H9 (cell line): ENCODE measurements around the gene GJA9. TPM values are rescaled to one million over a fixed set of nuclear protein-coding genes. Genes with fewer than 3 reads are reported as not detected.

ENCODE experiments used
- DNase-seq: peaks from one replicate; pipeline ENCODE4 v3.0.0-alpha.2; 2017
- H2AFZ ChIP-seq: one replicate; pipeline ENCODE4 v1.6.1; 2013; ENCODE audit warnings: mild to moderate bottlenecking, low read length, control low read depth, moderate library complexity
- H2AK5ac ChIP-seq: 2 replicates; pipeline ENCODE4 v1.6.1; 2013; ENCODE audit warnings: low read length, control low read depth, mixed read lengths; ENCODE audit not compliant: insufficient read length
- H2BK120ac ChIP-seq: one replicate; pipeline ENCODE4 v1.6.1; 2013; ENCODE audit warnings: low read depth, mild to moderate bottlenecking, low read length, control low read depth, inconsistent platforms; ENCODE audit not compliant: poor library complexity, severe bottlenecking
- H2BK12ac ChIP-seq: 2 replicates; pipeline ENCODE4 v1.6.1; 2013; ENCODE audit warnings: low read length, control low read depth, mixed read lengths, low read depth; ENCODE audit not compliant: insufficient read length
- H2BK15ac ChIP-seq: 2 replicates; pipeline ENCODE4 v1.6.1; 2013; ENCODE audit warnings: low read depth, low read length, control low read depth
- H2BK20ac ChIP-seq: one replicate; pipeline ENCODE4 v1.6.1; 2013; ENCODE audit warnings: low read depth, mild to moderate bottlenecking, low read length, control low read depth, inconsistent platforms; ENCODE audit not compliant: poor library complexity, severe bottlenecking
- H2BK5ac ChIP-seq: 2 replicates; pipeline ENCODE4 v1.6.1; 2013; ENCODE audit warnings: low read length, control low read depth, mixed read lengths; ENCODE audit not compliant: insufficient read length
- H3K14ac ChIP-seq: 2 replicates; pipeline ENCODE4 v1.6.1; 2013; ENCODE audit warnings: low read length, control low read depth; ENCODE audit not compliant: insufficient read depth
- H3K18ac ChIP-seq: 2 replicates; pipeline ENCODE4 v1.6.1; 2013; ENCODE audit warnings: low read depth, mild to moderate bottlenecking, mixed read lengths, low read length, control low read depth; ENCODE audit not compliant: insufficient read length
- H3K23ac ChIP-seq: 2 replicates; pipeline ENCODE4 v1.6.1; 2013; ENCODE audit warnings: low read length, control low read depth, mixed read lengths, low read depth; ENCODE audit not compliant: insufficient read length
- H3K23me2 ChIP-seq: 2 replicates; pipeline ENCODE4 v1.6.1; 2013; ENCODE audit warnings: low read depth, mild to moderate bottlenecking, mixed read lengths, low read length, control low read depth; ENCODE audit not compliant: insufficient read length, poor library complexity, severe bottlenecking
- H3K27ac ChIP-seq: 2 replicates; pipeline ENCODE4 v1.5.1; 2013; ENCODE audit warnings: low read length, control low read depth, mixed read lengths, low read depth; ENCODE audit not compliant: insufficient read length
- H3K27me3 ChIP-seq: 2 replicates; pipeline ENCODE4 v1.6.1; 2013; ENCODE audit warnings: low read length, control low read depth, inconsistent platforms; ENCODE audit not compliant: insufficient read depth
- H3K4ac ChIP-seq: 2 replicates; pipeline ENCODE4 v1.6.1; 2013; ENCODE audit warnings: low read depth, mild to moderate bottlenecking, control low read depth, inconsistent platforms, low read length, moderate library complexity
- H3K4me1 ChIP-seq: 2 replicates; pipeline ENCODE4 v1.6.1; 2013; ENCODE audit warnings: low read length, control low read depth, inconsistent platforms; ENCODE audit not compliant: insufficient read depth
- H3K4me2 ChIP-seq: 2 replicates; pipeline ENCODE4 v1.6.1; 2013; ENCODE audit warnings: low read length, control low read depth, mixed read lengths; ENCODE audit not compliant: insufficient read length, insufficient read depth
- H3K56ac ChIP-seq: 2 replicates; pipeline ENCODE4 v1.6.1; 2013; ENCODE audit warnings: low read depth, mild to moderate bottlenecking, mixed read lengths, low read length, control low read depth; ENCODE audit not compliant: insufficient read length
- H3K79me1 ChIP-seq: 2 replicates; pipeline ENCODE4 v1.6.1; 2013; ENCODE audit warnings: low read depth, mild to moderate bottlenecking, moderate library complexity, low read length, control low read depth, inconsistent platforms; ENCODE audit not compliant: insufficient read depth, poor library complexity, severe bottlenecking
- H3K79me2 ChIP-seq: 2 replicates; pipeline ENCODE4 v1.6.1; 2013; ENCODE audit warnings: low read length, control low read depth, inconsistent platforms; ENCODE audit not compliant: insufficient read depth
- H3K9ac ChIP-seq: 2 replicates; pipeline ENCODE4 v1.6.1; 2013; ENCODE audit warnings: low read length, control low read depth, mixed read lengths; ENCODE audit not compliant: insufficient read length; ENCODE audit errors: extremely low read depth
- H3K9me3 ChIP-seq: one replicate; pipeline ENCODE4 v1.6.1; 2013; ENCODE audit warnings: low read depth, low read length, inconsistent platforms; ENCODE audit not compliant: control insufficient read depth
- H3T11ph ChIP-seq: one replicate; pipeline ENCODE4 v1.6.1; 2013; ENCODE audit warnings: mild to moderate bottlenecking, low read length, control low read depth, inconsistent platforms
- H4K20me1 ChIP-seq: one replicate; pipeline ENCODE4 v1.6.1; 2013; ENCODE audit not compliant: control insufficient read depth, insufficient read length, insufficient read depth
- H4K5ac ChIP-seq: 2 replicates; pipeline ENCODE4 v1.6.1; 2013; ENCODE audit warnings: low read depth, mild to moderate bottlenecking, mixed read lengths, low read length, control low read depth; ENCODE audit not compliant: insufficient read length
- H4K8ac ChIP-seq: replicated peaks from 2 replicates; pipeline ENCODE4 v1.6.1; 2013; ENCODE audit warnings: low read length, control low read depth, mixed read lengths, low read depth; ENCODE audit not compliant: insufficient read length
- H4K91ac ChIP-seq: 2 replicates; pipeline ENCODE4 v1.6.1; 2013; ENCODE audit warnings: low read depth, mild to moderate bottlenecking, moderate library complexity, mixed read lengths, low read length, control low read depth; ENCODE audit not compliant: insufficient read length
- H3K27ac Mint-ChIP-seq, 3 experiments: 2 replicates in 2 of 3; 3 replicates in 1 of 3; pipeline ENCODE4 v1.8.0; 2020 to 2021; ENCODE audit warnings: mixed read lengths in 3 of 3, mild to moderate bottlenecking in 1 of 3, moderate library complexity in 1 of 3
- H3K27me3 Mint-ChIP-seq: 2 replicates; pipeline ENCODE4 v1.8.0; 2021; ENCODE audit warnings: low read depth, mild to moderate bottlenecking, moderate library complexity, mixed read lengths
- H3K36me3 Mint-ChIP-seq, 3 experiments: 2 replicates in 2 of 3; 3 replicates in 1 of 3; pipeline ENCODE4 v1.8.0; 2020 to 2021; ENCODE audit warnings: low read depth in 3 of 3, mixed read lengths in 3 of 3; ENCODE audit not compliant: insufficient read depth in 1 of 3
- H3K4me1 Mint-ChIP-seq, 2 experiments: 2 replicates each; pipeline ENCODE4 v1.8.0; 2020; ENCODE audit warnings: mixed read lengths in 2 of 2
- H3K4me3 Mint-ChIP-seq, 2 experiments: 2 replicates in 1 of 2; 3 replicates in 1 of 2; pipeline ENCODE4 v1.8.0; 2020 to 2021; ENCODE audit warnings: mild to moderate bottlenecking in 2 of 2, mixed read lengths in 2 of 2, moderate library complexity in 1 of 2
- H3K9me3 Mint-ChIP-seq, 2 experiments: 2 replicates in 1 of 2; 3 replicates in 1 of 2; pipeline ENCODE4 v1.8.0; 2020; ENCODE audit warnings: mild to moderate bottlenecking in 2 of 2, mixed read lengths in 2 of 2, moderate library complexity in 1 of 2
- WGBS: extraction: QIAGEN DNeasy Blood & Tissue Kit; methylation state at CpG from one replicate; pipeline ENCODE4 v1.1.7; 2013; ENCODE audit warnings: missing lambda C conversion rate, low lambda C conversion rate, mixed read lengths; ENCODE audit not compliant: insufficient read length; ENCODE audit errors: extremely low coverage; 5-methylcytosine and 5-hydroxymethylcytosine counted together
- total RNA-seq: library from RNA; stranded (reverse); gene quantifications from 2 replicates; pipeline ENCODE4 v1.2.1, GENCODE V29; 2021
- TF ChIP-seq, protein P1 (sequence below): fragments of 200-600 bp; sonication (generic); conservative IDR thresholded peaks from 3 replicates; pipeline ENCODE4 v1.8.0; 2021; ENCODE audit warnings: antibody characterized with exemption, mild to moderate bottlenecking

Gene GJA9
- total RNA-seq, 1 experiment from 2014 or later = not detected

DNA sequence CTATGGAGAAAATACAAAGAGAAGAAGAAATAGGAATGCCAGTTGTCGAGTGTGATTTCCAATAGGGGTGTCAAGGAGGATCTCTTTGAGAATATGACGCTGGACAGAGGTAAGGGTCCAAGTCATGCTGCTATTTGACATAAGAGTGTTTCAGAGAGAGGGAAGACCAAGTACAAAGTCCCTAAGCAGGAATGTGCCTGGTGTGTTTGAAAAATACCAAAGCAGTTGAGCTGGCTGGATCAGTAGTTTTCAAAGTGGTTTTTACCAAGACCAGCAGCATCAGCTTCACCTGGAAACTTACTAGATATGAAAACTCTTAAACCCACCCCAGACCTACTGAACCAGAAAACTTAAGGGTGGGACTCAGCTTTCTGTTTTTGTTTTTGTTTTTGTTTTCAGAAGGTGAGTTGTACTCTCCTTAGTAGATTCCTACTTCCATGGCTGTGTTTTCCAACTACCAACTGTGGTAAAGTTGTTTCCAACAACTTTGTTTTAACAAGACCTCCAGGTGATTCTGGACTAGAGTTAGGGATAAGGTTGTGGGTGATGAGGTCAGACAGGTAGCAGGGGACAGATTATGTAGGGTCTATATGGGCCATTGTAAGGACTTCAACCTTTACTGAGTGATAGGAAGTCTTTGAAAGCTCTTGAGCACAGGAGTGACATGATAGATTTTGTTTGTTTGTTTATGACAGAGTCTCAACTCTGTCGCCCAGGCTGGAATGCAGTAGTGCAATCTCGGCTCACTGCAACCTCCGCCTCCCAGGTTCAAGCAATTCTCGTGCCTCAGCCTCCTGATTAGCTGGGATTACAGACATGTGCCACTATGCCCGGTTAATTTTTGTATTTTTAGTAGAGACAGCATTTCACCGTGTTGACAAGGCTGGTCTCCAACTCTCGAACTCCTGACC, 7.3 kb upstream of the GJA9 start:
- H3K4me1 Mint-ChIP-seq = peaks cover 12 to 13% of the 10 kb centered on the region in 2 experiments
- WGBS = no CpG with 5 or more reads among the region's 9 CpGs

More for the DNA sequence above, 7.3 kb upstream of the GJA9 start:
- no peak overlapping the region for H2AFZ ChIP-seq
- H3K79me1 ChIP-seq = no peaks in the 10 kb centered on the region
- H2AK5ac ChIP-seq = no peak overlapping the region
- Mint-ChIP-seq H3K27ac (no peak overlapping the region), H3K27me3 (no peaks in the 10 kb centered on the region; the same call in 1 of the 2 replicates), H3K36me3 (no peaks in the 10 kb centered on the region), H3K9me3 (no peaks in the 10 kb centered on the region), H3K4me3 (no peak overlapping the region)
- H3K56ac ChIP-seq = no peak overlapping the region
- H3K79me2 ChIP-seq = no peaks in the 10 kb centered on the region
- no peak overlapping the region for H4K91ac ChIP-seq
- DNase-seq = no peak
- H3K27ac ChIP-seq = no peak overlapping the region
- H3T11ph ChIP-seq = no peak overlapping the region
- H2BK5ac ChIP-seq = no peak overlapping the region
- no peak overlapping the region for H3K18ac ChIP-seq
- no peak overlapping the region for H2BK15ac ChIP-seq
- H4K5ac ChIP-seq = no peak overlapping the region
- H2BK20ac ChIP-seq = no peak overlapping the region
- no peaks in the 10 kb centered on the region for H3K23me2 ChIP-seq
- H3K4me1 ChIP-seq = peaks cover 2% of the 10 kb centered on the region; the same call in 1 of the 2 replicates
- no peak overlapping the region for H3K23ac ChIP-seq
- H3K9ac ChIP-seq = no peak overlapping the region
- no peaks in the 10 kb centered on the region for H4K20me1 ChIP-seq
- H2BK12ac ChIP-seq = no peak overlapping the region
- no peaks in the 10 kb centered on the region for H3K9me3 ChIP-seq
- no peak overlapping the region for H3K4me2 ChIP-seq
- no peaks in the 10 kb centered on the region for H3K27me3 ChIP-seq
- TF ChIP-seq, protein P1, sequence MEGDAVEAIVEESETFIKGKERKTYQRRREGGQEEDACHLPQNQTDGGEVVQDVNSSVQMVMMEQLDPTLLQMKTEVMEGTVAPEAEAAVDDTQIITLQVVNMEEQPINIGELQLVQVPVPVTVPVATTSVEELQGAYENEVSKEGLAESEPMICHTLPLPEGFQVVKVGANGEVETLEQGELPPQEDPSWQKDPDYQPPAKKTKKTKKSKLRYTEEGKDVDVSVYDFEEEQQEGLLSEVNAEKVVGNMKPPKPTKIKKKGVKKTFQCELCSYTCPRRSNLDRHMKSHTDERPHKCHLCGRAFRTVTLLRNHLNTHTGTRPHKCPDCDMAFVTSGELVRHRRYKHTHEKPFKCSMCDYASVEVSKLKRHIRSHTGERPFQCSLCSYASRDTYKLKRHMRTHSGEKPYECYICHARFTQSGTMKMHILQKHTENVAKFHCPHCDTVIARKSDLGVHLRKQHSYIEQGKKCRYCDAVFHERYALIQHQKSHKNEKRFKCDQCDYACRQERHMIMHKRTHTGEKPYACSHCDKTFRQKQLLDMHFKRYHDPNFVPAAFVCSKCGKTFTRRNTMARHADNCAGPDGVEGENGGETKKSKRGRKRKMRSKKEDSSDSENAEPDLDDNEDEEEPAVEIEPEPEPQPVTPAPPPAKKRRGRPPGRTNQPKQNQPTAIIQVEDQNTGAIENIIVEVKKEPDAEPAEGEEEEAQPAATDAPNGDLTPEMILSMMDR = no peak
- no peak overlapping the region for H4K8ac ChIP-seq
- no peak overlapping the region for H2BK120ac ChIP-seq
- no peak overlapping the region for H3K4ac ChIP-seq
- no peak overlapping the region for H3K14ac ChIP-seq
